Fibroblast of skin of scalp (primary cell): Measurements from ENCODE around the gene CCT3.
A peak's percentile ranks its signal among the peaks of the same experiment; 100 is the strongest.
"Not testable (repeated sequence)": the region's sequence is repeated elsewhere in the genome, so short reads cannot be mapped to it uniquely, and the experiment has no call there.

Experiments
- DNase-seq: peaks from one replicate; pipeline ENCODE4 v3.0.0-alpha.2; 2013

CCT3 gene

DNA sequence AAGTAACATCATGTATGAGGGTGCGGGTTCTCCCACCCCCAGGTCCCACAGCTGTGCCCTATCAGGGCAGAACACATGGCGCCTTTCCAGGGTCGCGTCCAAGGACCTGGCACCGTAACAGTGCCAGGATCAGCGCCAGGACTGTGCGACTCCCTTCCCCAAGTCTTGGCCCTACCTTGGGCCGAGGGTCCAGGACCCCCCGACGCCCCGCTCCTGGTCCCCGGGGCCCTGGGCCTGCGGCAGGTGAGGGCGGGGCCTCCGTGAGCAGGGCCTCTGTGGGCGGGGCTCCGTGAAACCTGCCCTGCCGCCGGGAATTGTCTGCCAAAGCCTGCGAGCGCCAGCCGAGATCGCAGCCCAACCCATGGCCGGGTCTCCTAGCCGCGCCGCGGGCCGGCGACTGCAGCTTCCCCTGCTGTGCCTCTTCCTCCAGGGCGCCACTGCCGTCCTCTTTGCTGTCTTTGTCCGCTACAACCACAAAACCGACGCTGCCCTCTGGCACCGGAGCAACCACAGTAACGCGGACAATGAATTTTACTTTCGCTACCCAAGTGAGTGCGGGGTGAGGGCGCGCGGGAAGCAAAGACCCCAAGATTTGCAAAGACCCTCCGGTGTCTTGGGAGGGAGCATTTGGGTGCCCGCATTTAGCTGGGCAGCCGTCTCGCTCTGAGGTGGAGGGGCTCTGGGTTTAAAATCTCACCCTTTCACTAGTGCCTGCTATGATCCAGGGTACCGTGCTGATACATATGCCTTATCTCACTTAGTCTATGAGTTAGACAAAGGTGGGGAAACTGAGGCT is 31.0 kb upstream of the CCT3 start, which contains the start of gene RHBG:
RHBG (plus strand) TSS at position 323 of the 796 bp plus-strand sequence; CDS start at position 362, 39 bp downstream.
- no peak for DNase-seq

DNA sequence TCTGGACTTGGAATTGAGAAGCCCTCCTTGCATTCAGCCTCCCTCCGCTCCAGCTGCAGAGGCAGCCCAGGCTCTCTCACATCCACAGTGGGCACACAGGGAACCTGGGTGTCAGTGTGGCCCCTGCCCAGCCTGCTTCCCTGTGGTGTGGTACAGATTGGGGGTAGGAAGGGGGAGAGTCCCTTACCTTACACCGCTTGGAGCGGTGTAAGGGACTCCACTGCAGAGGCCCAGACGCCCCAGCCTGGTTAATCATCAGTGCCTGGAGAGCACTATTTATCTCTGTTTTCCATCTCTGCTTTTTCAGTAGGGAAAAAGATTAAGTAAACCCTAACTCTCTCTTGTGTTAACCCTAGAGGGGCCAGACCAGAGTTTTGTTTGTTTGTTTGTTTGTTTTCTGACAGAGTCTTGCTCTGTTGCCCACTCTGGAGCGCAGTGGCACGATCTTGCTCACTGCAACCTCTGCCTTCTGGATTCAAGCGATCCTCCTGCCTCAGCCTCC is 30.1 kb upstream of the CCT3 start:
- DNase-seq = no peak

DNA sequence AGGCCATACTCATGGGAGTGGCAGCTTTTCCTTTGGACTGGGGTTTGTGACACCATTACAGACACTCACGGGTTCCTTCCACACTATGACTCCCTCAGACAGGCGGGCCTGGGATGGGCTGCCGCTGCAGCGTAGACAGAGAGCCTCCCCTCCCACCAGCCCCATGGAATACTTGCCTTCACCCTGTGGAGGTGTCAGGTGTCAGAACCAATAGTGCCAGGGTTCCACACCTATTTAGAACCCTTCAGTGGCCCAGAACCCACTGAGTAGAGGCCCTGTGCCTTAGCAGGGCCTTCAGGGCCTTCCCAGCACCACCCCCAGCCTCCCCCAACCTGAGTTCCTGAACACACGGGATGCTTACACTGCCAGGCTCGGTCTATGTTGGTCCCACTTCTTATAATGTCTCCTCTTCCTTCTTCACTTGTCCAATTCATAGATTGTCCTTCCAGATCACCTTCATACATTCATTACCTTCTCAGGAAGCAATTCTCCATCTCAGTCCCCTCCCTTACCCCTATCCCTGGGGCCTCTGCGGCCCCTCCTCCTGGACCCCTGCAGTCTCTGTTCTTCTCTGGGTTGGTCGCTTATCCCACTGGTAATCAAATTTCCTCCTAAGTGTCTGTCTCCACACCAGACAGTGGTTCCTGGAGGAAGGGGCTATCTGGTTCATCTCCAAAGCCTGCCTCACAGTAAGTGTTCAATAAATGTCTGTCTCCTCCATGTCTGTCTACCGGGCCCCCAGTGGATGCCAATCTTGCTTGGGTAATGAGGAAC is 29.5 kb upstream of the CCT3 start:
- no peak for DNase-seq

DNA sequence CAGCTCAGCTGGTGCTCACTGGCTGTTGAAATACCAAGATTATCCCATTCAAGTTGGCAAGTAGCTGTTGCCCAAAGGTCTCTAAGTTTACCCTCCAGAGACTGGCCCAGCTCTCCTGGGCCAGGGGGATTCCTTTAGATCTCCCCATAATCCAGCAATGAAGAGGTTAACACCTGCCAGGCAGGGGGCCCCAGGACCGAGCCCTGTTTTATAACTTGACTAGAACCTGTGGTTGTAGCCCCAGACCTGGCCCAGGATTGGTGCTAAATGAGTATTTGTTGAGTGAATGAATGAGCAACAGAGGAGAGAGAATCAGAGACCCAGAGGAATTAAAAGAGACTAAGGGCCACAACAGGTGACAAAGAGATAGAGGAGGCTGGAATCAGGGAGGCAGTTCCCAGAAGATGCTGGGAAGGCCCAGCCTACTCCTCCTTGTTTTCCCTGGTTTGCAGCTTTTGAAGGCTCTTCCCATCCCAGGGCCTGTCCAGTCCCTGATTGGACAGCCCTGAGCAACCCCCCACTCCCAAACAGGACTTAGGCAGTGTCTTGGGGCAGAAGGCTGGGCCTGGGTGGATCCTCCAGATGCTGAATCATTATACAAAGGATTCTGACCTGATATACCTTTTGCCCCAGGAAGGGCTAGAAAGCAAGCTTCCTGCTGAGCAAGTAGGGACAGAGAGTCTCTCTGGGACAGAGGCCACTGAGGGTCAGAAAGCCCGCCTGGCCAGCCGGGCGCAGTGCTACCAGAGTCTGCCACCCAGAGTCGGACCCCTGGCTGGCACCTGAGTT is 28.5 kb upstream of the CCT3 start:
- DNase-seq = no peak

DNA sequence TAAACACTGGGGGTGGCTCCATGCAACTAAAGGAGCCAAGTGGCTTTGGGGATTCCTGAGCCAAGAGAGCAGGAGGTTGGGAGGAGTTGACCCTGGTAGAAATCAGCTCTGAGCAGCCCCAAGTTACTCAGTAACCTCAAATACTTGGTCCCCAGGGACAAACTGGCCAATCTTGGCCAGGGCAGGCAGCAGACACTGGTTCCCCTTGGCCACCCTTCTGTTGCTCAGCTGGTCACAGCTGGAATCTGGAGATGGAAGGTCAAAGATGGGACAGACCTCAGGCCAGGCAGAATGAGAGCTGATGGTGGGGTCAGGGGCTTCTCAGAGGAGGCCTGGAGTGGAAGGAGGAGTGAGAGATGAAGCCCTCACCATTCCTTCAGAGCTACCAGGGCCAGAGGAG is 27.7 kb upstream of the CCT3 start:
- DNase-seq = no peak

DNA sequence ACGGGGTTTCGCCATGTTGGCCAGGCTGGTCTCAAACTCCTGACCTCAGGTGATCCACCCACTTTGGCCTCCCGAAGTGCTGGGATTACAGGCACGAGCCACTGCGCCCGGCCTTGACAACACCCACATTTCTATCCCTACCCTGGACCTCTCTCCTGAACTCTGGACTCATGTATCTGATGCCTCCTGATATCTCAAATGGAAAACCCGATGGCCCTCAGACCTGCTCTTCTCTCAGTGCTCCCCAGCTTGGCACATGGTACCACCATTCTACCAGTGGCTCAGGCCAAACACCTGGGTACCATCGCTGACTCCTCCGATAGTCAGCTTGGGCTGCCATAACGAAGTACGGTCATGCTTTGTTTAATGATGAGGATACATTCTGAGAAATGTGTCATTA is 22.4 kb upstream of the CCT3 start:
- no peak for DNase-seq

DNA sequence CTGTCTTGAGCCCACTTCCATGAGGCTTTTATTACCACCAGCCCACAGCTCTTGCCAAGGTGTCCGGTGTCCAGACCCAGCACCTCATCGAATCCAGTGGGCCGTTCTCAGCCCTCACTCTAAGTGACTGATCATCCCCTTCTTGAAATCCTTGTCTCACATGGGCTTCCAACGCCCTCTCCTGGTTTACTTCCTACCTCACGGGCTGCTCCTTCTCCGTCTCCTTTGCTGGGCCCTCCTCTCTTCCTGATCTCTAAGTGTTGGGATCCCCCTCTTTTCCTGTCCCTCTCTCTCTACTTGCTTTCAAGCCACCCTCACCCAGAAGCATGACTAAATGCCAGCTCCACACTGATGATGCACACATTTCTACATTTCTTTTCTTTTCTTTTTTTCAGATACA is 21.9 kb upstream of the CCT3 start:
- peak; percentile 47 for DNase-seq

DNA sequence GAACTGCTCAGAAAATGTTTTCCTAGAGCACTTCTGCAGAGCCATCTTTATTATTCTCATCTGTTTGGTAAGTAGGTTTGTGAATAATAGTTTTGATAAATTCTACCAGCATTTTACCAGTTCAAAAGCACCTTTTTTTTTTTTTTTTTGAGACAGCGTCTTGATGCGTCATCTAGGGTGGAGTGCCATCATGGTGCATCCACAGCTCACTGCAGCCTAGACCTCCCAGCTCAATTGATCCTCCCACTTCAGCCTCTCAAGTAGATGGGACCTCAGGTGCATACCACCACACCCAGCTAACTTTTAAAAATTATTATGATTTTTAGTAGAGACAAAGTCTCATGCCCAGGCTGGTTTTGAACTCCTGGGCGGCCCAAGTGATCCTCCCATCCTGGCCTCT is 21.2 kb upstream of the CCT3 start:
- DNase-seq = no peak

DNA sequence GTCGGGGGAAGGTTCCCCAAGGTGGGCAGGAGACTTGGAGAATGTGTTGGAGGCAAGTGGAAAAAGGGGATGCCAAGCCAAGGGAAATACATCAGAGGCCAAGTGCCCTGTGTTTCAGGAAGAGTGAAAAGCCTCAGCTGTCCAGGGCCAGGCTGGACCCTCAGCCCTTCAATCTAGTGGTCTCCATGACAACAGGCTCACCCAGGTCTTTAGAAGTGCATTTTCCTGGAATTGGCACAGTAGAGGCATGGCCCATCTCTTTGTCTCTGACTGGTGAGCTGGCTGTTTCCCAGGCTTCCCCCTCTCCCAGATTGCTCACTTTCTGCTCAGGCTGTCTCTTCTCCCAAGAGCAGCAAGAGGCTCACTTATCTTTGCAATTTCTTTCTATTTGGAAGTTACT is 20.5 kb upstream of the CCT3 start:
- no peak for DNase-seq

DNA sequence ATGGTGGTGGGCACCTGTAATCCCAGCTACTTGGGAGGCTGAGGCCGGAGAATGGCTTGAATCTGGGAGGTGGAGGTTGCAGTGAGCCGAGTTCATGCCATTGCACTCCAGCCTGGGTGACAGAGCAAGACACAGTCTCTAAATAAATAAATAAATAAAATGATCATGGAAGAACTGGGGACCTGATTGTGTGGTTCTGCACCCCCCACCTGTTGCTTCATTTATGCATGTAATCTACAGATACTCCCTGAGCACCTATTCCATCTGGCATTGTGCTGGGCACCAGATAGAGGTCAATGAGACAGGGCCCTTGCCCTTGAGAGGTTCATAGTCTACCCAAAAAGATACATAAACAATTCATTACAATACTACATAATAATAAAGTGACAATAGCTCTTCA is 19.9 kb upstream of the CCT3 start:
- no peak for DNase-seq

DNA sequence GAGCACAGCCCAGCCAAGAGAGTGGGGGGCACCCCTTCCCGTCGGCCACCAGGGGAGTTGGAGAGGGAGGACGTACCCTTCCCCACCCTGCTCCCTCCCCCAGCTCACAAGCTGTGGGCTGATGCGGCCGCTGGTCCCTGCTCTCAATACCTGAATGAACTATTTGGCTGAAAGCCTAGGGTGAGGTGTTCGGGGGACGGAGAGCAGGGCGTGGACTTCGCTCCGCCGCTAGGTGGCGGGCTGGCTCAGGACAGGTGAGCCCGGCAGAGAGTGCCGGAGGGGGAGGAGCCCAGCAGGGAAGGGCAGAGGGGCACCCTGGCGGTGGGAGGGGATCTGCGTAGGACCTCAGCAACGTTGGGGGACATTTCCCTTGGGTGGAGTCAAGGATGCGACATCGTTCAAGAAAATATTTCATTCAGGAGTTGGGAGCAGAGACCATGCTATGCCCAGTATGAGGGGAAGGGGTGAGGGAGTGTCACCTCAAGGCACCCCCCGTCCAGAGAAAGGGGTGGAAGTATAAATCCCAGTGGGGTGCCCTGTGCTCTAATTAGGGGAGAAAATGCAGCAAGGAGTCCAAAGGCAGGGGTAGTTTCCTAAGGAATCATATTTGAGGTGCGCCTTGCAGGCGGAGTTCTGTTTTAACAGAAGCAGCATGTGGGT is 18.9 kb upstream of the CCT3 start:
- DNase-seq = peak; percentile 17

DNA sequence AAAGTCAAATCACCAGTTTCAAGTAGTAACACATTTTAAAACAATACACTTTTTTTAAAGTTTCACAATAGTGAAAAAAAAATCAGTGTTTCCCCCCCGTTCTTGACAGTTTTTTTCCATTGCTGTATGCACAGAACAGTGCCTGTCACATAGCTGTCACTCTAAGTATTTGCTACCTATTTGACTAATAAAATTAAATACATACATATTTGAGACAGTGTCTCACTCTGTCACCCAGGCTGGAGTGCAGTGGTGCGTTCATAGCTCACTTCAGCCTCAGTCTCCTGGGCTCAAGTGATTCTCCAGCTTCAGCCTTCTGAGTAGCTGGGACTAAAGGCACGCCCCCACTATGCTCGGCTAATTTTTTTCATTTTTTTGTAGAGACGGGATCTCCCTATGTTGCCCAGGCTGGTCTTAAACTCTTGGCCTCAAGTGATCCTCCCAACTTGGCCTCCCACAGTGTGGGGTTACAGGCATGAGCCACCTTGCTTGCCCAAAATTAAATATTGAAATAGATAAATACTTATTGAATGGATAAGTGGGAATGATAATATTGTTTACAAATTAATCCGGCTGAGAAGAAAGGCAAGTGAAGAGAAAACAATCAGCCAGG is 18.3 kb upstream of the CCT3 start:
- DNase-seq = no peak

DNA sequence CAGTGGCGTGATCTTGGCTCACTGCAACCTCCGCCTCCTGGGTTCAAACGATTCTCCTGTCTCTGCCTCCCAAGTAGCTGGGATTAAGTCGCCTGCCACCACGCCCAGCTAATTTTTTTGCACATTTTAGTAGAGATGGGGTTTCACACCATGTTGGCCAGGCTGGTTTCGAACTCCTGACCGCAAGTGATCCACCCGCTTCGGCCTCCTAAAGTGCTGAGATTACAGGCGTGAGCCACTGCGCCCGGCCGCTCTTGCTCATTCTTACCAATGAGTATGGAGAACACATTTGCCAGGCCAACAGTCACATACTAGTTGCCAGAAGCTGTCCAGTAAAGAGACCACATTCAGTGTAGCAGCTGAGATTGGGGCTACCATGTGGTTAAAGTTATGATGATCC is 14.4 kb upstream of the CCT3 start:
- not testable (repeated sequence) for DNase-seq

DNA sequence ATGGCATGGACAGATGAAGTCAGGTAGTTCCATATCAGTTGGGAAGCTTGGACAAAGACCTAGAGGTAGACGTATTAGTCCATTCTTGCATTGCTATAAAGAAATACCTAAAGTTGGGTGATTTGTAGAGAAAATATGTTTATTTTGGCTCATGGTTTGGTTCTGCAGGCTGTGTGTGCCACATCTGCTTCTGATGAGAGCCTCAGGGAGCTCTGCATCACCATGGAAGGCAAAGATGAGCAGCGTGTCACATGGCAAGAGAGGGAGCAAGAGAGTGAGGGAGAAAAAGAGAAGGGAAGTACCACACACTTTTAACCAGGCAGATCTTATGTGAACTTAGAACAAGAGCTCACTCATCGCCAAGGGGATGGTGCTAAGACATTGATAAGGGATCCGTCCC is 9.2 kb upstream of the CCT3 start:
- peak; percentile 88 for DNase-seq

DNA sequence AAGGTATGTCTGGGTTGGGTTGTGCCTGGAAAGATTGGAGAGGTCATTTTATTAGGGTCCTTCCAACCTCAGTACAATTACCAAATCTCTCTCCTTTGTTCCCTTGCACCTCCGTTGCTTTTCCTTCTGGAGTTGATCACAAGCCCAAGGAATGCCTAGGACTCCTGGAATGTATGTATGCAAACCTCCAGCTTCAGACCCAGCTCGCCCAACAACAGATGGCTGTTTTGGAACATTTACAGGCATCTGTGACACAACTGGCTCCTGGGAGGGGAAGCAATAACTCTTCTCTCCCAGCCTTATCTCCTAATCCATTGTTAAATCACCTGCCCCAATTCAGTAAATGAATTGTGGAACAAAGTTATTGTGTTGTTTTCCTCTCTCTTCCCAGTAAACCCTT is 8.5 kb upstream of the CCT3 start:
- peak; percentile 77 for DNase-seq

DNA sequence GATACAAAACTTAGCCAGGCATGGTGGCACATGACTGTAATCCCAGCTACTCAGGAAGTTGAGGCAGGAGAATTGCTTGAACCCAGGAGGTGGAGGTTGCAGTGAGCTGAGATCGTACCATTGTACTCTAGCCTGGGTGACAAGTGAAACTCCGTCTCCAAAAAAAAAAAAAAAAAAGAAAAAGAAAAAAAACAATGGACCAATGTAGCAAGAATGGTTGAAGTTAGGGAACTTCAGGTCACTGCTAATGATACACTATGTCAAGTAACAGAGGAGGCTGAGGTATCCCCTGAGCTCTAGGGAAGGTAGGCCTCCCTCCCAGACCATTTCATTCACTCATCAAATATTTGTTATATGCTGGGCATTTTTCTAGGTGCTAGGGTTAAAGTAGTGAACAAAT is 7.9 kb upstream of the CCT3 start:
- DNase-seq = not testable (repeated sequence)

DNA sequence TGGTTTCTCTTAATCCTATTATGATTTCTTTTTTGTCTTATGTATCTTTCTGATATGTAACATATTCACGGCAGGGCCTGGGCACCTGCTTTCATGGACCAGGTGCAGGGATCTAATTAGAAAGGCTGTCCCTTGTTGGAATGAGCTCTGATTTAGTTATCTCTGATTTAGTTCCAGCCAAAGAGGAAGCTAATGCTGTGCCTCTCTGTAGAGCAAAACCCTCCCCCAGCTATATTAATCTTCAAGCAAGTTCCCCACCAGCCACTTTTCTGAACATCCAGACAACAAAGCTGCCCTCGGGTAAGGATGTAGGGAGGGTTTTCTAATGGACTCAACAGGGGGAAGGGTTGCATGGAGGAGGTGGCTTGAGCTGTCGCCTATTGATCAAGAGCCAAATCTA is 6.3 kb upstream of the CCT3 start:
- DNase-seq = no peak

DNA sequence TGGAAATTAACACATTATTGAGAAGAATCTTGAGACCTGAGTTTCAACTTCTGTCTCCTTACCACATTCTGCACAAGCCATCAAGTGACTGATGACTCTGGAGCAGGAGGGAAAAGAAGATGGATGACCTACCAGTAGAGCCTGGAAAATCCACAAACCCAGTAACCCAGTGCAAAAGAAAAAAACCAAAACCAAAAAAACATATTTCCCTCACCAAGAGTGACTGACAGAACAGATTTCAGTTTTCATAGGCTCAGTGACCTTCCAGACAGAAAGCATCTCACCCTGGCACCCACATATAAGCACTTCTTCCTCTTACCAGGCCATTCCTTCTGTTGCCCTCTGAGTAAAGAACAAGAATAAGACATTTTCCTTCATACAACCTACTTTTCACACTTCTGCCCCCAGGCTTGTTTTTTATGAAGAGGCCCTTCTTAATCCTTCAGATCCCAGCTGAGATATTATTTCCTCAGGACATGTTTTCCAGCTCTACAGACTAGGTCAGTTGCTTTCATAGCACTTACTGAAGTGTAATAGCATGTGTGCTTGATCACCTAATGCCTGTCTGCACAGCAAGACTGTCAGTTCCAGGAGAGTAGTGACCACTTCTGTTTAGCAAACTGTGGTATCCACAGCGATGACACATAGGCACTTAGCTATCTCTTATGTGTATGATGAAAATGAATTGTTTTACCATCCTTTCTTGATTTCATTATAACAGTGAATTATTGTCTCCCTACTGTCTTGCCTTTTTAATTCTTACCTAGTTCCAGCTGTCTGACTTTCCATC is 4.3 kb upstream of the CCT3 start:
- no peak for DNase-seq

DNA sequence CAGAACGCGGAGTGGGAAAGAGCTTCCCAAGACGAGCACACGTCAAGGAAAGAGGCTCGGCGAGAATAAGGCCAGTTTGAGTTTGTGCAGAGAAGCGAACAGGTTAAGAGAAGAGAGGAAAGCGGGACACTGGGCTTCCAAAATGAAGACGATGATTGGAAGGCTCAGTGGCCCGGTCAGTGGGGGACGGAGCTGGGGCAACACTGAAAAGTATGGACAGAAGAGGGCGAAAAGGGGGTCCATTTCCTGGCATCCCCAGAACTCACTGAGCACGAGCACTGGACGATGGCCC is 258 bp downstream of the CCT3 start:
- no peak for DNase-seq

DNA sequence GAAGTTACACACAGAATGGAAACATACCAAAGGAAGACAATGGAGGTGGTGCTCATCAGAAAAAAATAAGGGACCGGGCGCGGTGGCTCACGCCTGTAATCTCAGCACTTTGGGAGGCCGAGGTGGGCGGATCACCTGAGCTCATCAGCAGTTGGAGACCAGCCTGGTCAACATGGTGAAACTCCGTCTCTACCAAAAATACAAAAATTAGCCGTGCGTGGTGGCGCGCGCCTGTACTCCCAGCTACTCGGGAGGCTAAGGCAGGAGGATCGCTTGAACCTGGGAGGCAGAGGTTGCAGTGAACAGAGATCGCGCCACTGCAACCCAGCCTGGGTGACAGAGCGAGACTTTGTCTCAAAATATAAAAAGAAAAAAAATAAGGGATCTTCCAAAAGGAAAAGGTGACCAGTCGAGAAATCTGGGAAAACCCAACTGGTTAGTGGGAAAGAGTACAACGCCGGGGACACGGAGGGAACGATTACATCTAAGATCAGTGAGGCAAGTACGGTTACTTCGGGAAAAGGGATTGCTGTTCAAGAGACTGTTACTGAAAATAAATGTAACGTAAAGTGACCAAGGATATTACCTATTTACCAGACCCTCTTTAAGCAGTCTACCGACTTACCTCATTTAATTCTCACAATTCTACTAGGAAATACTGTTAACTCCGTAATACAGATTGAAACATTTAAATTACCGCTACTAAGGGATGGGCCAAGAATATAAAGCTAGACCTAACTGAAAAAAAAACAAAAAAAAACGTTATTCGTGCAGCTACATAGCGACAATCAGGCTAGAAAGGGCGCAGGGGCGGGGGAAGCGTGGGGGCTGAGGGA is 822 bp downstream of the CCT3 start:
- DNase-seq = no peak

DNA sequence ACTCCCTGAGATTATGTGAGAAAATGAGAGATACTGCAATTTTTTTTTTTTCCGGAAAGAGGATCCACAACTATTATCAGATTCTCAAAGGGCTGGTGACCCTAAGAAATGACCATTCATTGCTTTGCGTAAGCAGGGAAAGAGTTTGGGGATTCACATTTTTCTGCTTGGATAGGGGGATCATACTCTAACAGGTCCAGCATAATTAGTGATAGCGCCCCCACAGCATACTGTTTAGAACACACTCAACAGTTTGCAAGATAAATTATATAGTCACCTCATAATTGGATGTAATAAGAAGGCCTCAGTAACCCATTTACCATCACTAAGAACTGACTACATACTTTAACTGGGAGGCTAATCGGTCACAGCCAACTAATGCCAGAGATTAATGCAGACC is 1.9 kb downstream of the CCT3 start:
- DNase-seq = no peak
